ENCODE results near the gene TRIM29.

The TRIM29 gene

GRCh38 chr11:120139316-120140069 lies 1.6 kb upstream of the TRIM29 start:
- no peak for DNase-seq (ENCODE audit: low read depth in 2 of 2, low spot score in 1 of 2)

GRCh38 chr11:120137187-120137610 lies 714 bp downstream of the TRIM29 start:
- DNase-seq (ENCODE audit: low read depth in 2 of 2, low spot score in 1 of 2) = no peak

- DNase-seq (ENCODE audit: low read depth in 2 of 2, low spot score in 1 of 2) = no peak
These were observed 1.6 kb downstream of the TRIM29 start for GRCh38 chr11:120136356-120136755.

GRCh38 chr11:120135838-120136237 lies 2.1 kb downstream of the TRIM29 start:
- DNase-seq (ENCODE audit: low read depth in 2 of 2, low spot score in 1 of 2) = no peak

GRCh38 chr11:120134931-120135228 lies 3.0 kb downstream of the TRIM29 start:
- DNase-seq (ENCODE audit: low read depth in 2 of 2, low spot score in 1 of 2) = no peak

- DNase-seq (ENCODE audit: low read depth in 2 of 2, low spot score in 1 of 2) = no peak
These were observed 3.6 kb downstream of the TRIM29 start for GRCh38 chr11:120134106-120134930.

GRCh38 chr11:120133216-120134105 lies 4.5 kb downstream of the TRIM29 start:
- DNase-seq (ENCODE audit: low read depth in 2 of 2, low spot score in 1 of 2) = no peak

GRCh38 chr11:120132645-120133185 lies 5.2 kb downstream of the TRIM29 start:
- no peak for DNase-seq (ENCODE audit: low read depth in 2 of 2, low spot score in 1 of 2)

- no peak for DNase-seq (ENCODE audit: low read depth in 2 of 2, low spot score in 1 of 2)
These were observed 5.8 kb downstream of the TRIM29 start for GRCh38 chr11:120131941-120132644.

GRCh38 chr11:120130991-120131760 lies 6.7 kb downstream of the TRIM29 start:
- no peak for DNase-seq (ENCODE audit: low read depth in 2 of 2, low spot score in 1 of 2)

GRCh38 chr11:120130176-120130980 lies 7.5 kb downstream of the TRIM29 start:
- no peak for DNase-seq (ENCODE audit: low read depth in 2 of 2, low spot score in 1 of 2)

GRCh38 chr11:120129570-120129969 lies 8.3 kb downstream of the TRIM29 start:
- no peak for DNase-seq (ENCODE audit: low read depth in 2 of 2, low spot score in 1 of 2)

- DNase-seq (ENCODE audit: low read depth in 2 of 2, low spot score in 1 of 2) = no peak
These were observed 9.4 kb downstream of the TRIM29 start for GRCh38 chr11:120128392-120129119.

GRCh38 chr11:120127236-120127635 lies 10.7 kb downstream of the TRIM29 start:
- no peak for DNase-seq (ENCODE audit: low read depth in 2 of 2, low spot score in 1 of 2)

GRCh38 chr11:120126620-120127019 lies 11.3 kb downstream of the TRIM29 start:
- DNase-seq (ENCODE audit: low read depth in 2 of 2, low spot score in 1 of 2) = no peak

GRCh38 chr11:120125509-120125908 lies 12.4 kb downstream of the TRIM29 start:
- DNase-seq (ENCODE audit: low read depth in 2 of 2, low spot score in 1 of 2) = no peak

GRCh38 chr11:120125024-120125423 lies 12.9 kb downstream of the TRIM29 start:
- DNase-seq (ENCODE audit: low read depth in 2 of 2, low spot score in 1 of 2) = no peak

GRCh38 chr11:120124355-120124754 lies 13.6 kb downstream of the TRIM29 start:
- no peak for DNase-seq (ENCODE audit: low read depth in 2 of 2, low spot score in 1 of 2)

Data from stimulated activated CD8-positive, alpha-beta memory T cell treated with anti-CD3 and anti-CD28 coated beads, Interleukin-4, amount 100 ng/mL, for 4 hours (primary cell).